Eye (tissue), 1 donor: ENCODE data around the gene SCN3B.

Experiments used
- DNase-seq: peaks from one replicate; pipeline ENCODE4 v3.0.0-alpha.2; 2015

SCN3B gene

GRCh38 chr11:123594921-123595320 is 59.5 kb downstream of the SCN3B start:
- DNase-seq, result no peak

DNA sequence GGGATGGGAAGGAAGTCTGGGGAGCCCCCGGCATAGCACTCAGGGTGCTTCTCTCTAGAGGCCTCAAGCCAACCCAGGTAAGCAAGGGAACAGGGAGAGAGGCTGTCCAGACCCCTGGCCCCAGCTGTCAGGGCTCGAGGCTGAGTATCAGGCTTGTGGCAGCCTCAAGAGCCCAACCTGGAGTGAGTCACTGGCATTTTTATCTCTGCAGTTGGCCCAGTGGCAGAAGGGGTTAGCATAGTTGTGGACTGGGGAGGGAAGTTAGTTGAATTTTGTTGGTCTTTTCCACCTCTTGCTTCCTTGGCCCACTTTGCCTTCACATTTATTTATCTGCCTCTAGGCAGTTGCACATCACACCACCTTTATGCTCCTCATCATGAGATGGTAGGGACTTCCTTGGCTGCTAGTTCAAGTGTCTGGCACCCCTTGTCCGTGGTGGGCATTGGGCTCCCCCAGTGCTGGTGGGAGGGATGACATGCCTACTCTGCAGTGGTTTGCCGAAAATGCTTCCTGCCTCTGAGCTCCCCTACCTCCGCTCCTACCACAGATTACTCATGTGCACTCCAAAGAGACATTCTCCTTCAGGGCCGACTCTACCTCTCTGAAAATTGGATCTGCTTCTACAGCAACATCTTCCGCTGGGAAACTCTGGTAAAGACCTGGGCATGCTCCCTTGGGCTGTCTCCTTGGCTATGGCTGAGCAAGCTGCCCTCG is 60.1 kb downstream of the SCN3B start:
- DNase-seq, result no peak

GRCh38 chr11:123593570-123593969 is 60.9 kb downstream of the SCN3B start:
- DNase-seq, result no peak

DNA sequence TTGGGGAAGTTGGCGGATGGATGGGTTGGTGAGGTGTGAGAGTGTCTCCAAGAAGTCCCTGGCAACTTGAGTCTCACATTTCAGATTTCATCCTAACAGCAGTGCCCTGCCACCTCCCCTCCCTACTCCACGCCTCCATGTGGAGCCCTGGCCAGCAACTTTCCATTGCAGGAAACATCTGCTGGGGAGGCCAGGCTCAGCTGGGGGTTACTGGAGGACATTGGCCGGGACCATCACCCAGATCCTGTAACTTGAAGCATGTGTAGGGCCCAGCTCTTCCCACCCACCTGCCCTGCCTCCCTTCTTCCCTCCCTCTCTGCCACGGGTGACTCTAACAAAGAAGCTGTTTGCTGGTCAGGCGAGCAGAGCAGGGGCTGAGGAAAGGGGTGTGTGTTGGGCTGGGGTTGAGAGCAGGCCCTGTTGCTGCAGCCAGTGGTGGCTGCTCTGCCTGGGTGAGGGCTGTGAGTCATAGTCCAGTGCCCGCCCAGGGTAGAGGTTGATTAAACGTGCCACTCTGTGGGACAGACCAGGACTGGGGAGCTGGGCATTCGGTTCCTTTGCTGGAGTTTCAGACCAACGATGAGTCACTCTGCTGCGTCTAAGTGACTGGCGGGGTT is 64.0 kb downstream of the SCN3B start:
- no peak for DNase-seq

DNA sequence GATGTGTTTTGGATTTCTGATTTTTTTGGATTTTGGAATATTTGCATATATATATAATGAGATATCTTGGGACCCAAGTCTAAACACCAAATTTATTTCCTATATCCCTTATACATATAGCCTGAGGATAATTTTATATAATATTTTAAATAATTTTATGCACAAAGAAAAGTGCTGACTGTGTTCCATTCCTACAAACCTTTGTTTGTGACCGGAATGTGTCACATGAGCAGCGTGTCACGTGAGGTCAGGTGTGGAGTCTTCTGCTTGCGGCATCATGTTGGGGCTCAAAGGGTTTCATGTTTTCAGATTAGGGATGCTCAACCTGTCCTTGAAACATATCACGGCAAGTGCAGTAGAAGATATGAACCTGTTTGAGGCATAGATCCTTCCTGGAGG is 65.6 kb downstream of the SCN3B start:
- DNase-seq, result no peak

- no peak for DNase-seq
These were observed 66.1 kb downstream of the SCN3B start for GRCh38 chr11:123588117-123588863.

GRCh38 chr11:123587559-123587958 is 66.9 kb downstream of the SCN3B start:
- DNase-seq, result no peak

DNA sequence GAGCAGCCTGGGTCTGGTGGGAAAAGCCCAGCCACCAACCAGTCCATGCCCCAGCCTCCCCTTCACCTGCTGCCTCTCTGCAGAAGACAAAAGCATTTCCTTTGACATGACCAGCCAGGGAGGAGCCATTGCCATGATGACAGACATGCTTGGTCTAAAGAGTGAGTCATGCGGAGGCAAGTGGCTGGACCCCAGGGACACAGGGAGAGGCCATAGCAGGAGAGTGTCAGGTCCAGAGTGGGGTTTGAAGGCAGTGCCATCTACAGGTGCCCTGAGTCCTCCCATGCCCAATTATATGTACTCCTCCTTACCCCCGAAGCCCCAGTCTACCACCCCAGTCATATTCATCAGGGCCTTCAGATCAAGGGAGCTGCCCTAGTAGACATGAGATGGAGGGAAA is 67.4 kb downstream of the SCN3B start:
- peak; percentile 31 for DNase-seq

DNA sequence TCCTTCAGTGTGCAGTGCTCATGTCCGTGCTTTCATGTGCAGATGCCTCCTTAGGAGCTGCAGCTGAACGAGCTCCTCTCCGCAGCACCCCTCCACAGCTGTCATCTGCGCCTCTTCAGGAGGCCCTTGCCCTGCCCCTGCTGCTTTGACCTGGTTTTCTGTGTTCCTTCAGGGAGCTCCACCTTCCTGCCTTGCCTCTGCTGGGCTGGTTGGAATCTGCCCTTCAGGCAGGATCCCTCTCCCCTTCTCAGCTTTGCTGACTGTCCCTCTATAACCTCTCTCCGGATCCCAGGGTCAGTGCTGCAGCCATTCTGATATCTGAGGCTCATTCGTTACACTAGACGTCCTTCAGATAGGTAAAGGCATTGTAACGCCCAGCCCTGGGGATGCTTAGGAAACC is 67.9 kb downstream of the SCN3B start:
- DNase-seq, result peak; percentile 38

- DNase-seq, result no peak
These were observed 68.7 kb downstream of the SCN3B start for GRCh38 chr11:123585706-123586105.

DNA sequence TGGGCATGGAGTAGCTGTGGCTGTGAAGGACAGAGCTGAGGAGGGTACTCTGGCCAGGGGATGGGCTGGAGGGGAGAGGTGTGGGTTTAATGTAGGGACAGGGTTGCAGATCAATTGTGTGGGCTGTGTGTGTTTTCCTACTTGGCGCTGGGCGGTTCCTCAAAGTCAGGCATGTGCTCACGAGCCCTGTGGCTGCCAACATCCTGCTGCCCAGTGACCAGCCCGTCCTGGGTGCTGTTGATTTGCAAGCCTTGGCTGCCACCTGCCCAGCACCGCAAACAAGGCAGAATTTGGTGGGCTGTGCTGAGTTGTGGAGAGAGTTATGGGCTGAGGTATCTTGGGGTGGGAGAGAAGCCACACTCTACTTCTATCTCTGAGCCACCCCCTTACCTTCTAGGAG is 69.2 kb downstream of the SCN3B start:
- no peak for DNase-seq

DNA sequence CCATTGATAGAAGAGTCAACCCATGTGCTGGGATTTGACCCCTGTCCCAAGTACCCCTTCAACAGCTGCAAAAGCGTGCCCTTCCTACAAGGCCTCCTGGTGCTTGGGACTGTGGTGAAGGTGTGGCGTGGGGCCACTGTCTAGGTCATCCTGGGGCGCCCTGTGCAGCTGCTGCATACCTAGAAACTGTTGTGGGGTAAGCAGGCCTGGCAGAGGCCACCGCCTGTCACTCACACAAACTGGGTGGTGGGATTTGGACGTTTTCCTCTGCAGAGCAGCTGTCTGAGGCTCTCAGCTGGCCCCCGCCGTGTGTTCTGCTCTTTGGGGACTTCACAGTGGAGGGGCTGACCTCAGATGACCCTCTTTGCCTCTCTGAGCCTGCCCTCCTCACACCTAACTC is 69.7 kb downstream of the SCN3B start:
- DNase-seq, result no peak

GRCh38 chr11:123584186-123584585 is 70.2 kb downstream of the SCN3B start:
- DNase-seq, result no peak

DNA sequence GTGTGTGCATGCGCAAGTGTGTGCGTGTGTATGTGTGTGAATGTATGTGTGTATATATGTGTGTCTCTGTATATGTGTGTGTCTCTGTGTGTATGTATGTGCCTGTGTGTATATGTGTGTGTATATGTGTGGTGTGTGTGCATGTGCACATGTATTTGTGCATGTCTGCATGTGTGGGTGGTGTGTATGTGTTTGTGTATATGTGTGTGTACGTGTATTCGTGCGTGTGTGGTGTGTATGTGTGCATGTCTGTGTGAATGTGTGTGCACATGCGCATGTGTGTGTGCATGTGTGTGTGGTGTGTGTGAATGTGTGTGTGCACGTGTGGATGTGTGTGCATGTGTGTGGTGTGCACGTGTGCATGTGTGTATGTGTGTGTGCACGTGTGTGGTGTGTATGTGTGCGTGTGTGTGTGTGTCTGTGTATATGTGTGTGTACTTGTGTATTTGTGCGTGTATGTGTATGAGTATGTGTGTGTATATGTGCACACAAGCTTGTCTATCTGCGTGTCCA is 71.4 kb downstream of the SCN3B start:
- DNase-seq, result no peak

DNA sequence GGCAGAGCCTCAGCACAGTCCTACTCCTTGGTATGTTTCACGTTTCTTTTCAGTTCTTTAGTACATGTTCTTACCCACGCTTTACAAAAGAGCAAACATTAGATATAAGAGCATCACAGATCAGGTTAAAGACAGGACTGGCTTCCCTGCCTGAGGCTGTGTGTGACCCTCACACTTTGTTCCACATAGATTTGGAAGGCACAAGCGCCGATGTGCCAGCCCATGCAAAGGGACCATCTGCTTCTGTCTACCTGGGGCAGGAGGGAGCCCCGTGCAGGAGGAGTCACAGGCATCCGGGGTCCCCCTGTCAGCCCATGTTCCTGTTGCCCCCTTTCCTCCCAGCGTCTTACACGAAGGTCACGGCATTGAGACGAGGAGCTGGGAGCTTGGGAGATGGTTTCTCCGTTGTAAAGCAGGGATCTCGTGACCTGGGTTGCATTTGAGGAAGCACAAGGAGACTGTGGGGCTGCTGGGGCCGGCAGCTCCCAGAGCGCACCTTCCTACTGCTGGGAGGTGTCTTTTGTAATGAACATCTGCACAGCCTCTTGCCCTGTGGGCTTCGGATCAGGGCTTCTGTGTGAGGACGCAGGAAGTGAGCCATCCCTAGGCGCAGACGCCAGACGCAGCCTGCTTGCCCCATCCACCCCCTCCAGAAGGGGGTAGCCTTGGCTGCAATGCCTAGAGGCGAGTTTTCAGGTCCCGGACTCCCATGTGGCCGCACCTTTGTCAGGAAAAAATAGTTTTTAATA is 72.6 kb downstream of the SCN3B start:
- DNase-seq, result no peak

- DNase-seq, result peak; percentile 78
These were observed 73.7 kb downstream of the SCN3B start for GRCh38 chr11:123580557-123581275.

- no peak for DNase-seq
These were observed 74.3 kb downstream of the SCN3B start for GRCh38 chr11:123580137-123580536.

DNA sequence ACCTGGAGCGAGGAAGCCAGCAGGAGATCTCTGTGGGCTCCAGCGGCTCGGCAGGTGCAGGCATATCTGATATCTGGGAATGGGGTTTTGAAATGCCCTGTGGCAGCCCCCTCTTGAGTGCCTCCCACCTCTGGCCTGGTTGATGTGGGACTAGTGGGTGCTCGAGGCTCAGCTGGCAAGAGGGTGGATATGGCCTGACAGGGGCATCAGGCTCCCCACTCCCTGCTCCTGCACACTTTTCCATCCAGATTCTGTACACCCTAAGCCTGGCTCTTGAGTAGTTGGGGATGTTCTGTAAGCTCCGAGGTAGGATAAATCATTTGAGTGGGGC is 75.0 kb downstream of the SCN3B start:
- DNase-seq, result no peak
